ENCODE results near the gene HAS3. TPM values are rescaled to one million over a fixed set of nuclear protein-coding genes. Genes with fewer than 3 reads are reported as not detected.

Gene HAS3
- total RNA-seq, 1 experiment from 2014 or later: 66.9 TPM

- no peak overlapping the region; the same call in 1 of the 2 replicates for H3K27ac Mint-ChIP-seq
- H3K9me3 Mint-ChIP-seq: no peaks in the 10 kb centered on the region
Measured at GRCh38 chr16:69166946-69167930, 61.8 kb downstream of the HAS3 start.

More at GRCh38 chr16:69166946-69167930, 61.8 kb downstream of the HAS3 start:
- no peaks in the 10 kb centered on the region for H3K27me3 Mint-ChIP-seq (ENCODE audit: low read depth)
- DNase-seq (ENCODE audit: low spot score) (no peak), ATAC-seq (no peak)
- H3K4me1 Mint-ChIP-seq: peaks cover 12% of the 10 kb centered on the region
- H3K4me3 Mint-ChIP-seq: no peak overlapping the region
- H3K36me3 Mint-ChIP-seq: peaks cover 62% of the 10 kb centered on the region
- TF ChIP-seq ZNF532 (CRISPR knock-in tag; IDR thresholded peaks at IDR 0.05; ENCODE audit: borderline replicate concordance) (no peak), ZNF671 (CRISPR knock-in tag; IDR thresholded peaks at IDR 0.05) (no peak)
- ChIA-PET CTCF (interaction anchor here (1.0 kb wide), 1 partner anchor 265 kb away, joined by 3 read pairs; no protein-coding TSS in a partner anchor), POLR2A (interaction anchor here (0.6 to 0.7 kb wide), 2 partner anchors 518 to 780 kb away, joined by 3 to 4 read pairs; no protein-coding TSS in a partner anchor)

Other genes with a start within 250 kb of the HAS3 start
- 115 to 134 TPM (median 132 TPM) in 3 replicates for gene CHTF8, start 26.9 kb downstream of the HAS3 start, total RNA-seq (2021)
- gene UTP4, start 27.0 kb downstream of the HAS3 start, total RNA-seq (2021): 71.0 to 85.7 TPM (median 74.4 TPM) in 3 replicates
- 21.0 to 23.7 TPM (median 23.7 TPM) in 3 replicates for gene SNTB2, start 81.5 kb downstream of the HAS3 start, total RNA-seq (2021)
- gene VPS4A, start 205.7 kb downstream of the HAS3 start, total RNA-seq (2021): 24.5 to 28.3 TPM (median 25.5 TPM) in 3 replicates
- gene PDF, start 224.9 kb downstream of the HAS3 start, total RNA-seq (2021): 24.0 to 28.2 TPM (median 25.6 TPM) in 3 replicates
- 56.5 to 59.5 TPM (median 59.5 TPM) in 3 replicates for gene COG8, start 233.9 kb downstream of the HAS3 start, total RNA-seq (2021)
- 39.2 to 43.7 TPM (median 40.5 TPM) in 3 replicates for gene NIP7, start 234.1 kb downstream of the HAS3 start, total RNA-seq (2021)
- gene TMED6, start 246.1 kb downstream of the HAS3 start, total RNA-seq (2021): 0.44 to 0.72 TPM (median 0.62 TPM) in 3 replicates